Stimulated activated CD4-positive, alpha-beta T cell treated with anti-CD3 and anti-CD28 coated beads, Interleukin-2, amount 100 ng/mL, for 24 hours (primary cell): ENCODE results near the gene FAM20A.
"Not testable (repeated sequence)": the region's sequence is repeated elsewhere in the genome, so short reads cannot be mapped to it uniquely, and the experiment has no call there.

Experiments
- DNase-seq, 2 donors: peaks; one replicate each; pipeline ENCODE4 v3.0.0-alpha.2; 2020

The FAM20A gene

GRCh38 chr17:68518063-68518815 is 82.9 kb downstream of the FAM20A start:
- no peak for DNase-seq

GRCh38 chr17:68517605-68518004 is 83.6 kb downstream of the FAM20A start:
- DNase-seq: not testable (repeated sequence)

- no peak for DNase-seq
Measured at GRCh38 chr17:68516732-68517131, 84.4 kb downstream of the FAM20A start.

- DNase-seq: no peak
Measured at GRCh38 chr17:68514831-68515635, 86.1 kb downstream of the FAM20A start.

- no peak for DNase-seq
Measured at GRCh38 chr17:68513932-68514331, 87.2 kb downstream of the FAM20A start.

- DNase-seq: no peak
Measured at GRCh38 chr17:68512960-68513474, 88.2 kb downstream of the FAM20A start.

GRCh38 chr17:68512247-68512959 is 88.8 kb downstream of the FAM20A start, which contains the start of gene PRKAR1A:
Gene PRKAR1A (plus strand): TSS chr17:68512430. CDS start chr17:68515400, 2,970 bp downstream.
- DNase-seq: peak; percentile 90

- peak; percentile 67 to 69 for DNase-seq
Measured at GRCh38 chr17:68511671-68512246, 89.4 kb downstream of the FAM20A start.

- DNase-seq: peak in 1 of 2 donors; percentile 27
Measured at GRCh38 chr17:68511254-68511670, 89.9 kb downstream of the FAM20A start.

GRCh38 chr17:68509141-68510057 is 91.8 kb downstream of the FAM20A start:
- no peak for DNase-seq

- no peak for DNase-seq
Measured at GRCh38 chr17:68507576-68507975, 93.6 kb downstream of the FAM20A start.

GRCh38 chr17:68505951-68506350 is 95.2 kb downstream of the FAM20A start:
- no peak for DNase-seq

GRCh38 chr17:68501074-68501473 is 100.1 kb downstream of the FAM20A start:
- DNase-seq: no peak

GRCh38 chr17:68499587-68499986 is 101.6 kb downstream of the FAM20A start:
- no peak for DNase-seq

GRCh38 chr17:68498479-68499326 is 102.5 kb downstream of the FAM20A start:
- DNase-seq: no peak

GRCh38 chr17:68497885-68498319 is 103.3 kb downstream of the FAM20A start:
- no peak for DNase-seq

GRCh38 chr17:68495081-68495480 is 106.1 kb downstream of the FAM20A start:
- no peak for DNase-seq

- not testable (repeated sequence) for DNase-seq
Measured at GRCh38 chr17:68492394-68493054, 108.6 kb downstream of the FAM20A start.

GRCh38 chr17:68491381-68492231 is 109.6 kb downstream of the FAM20A start:
- DNase-seq: no peak
